Measurements from ENCODE around the gene SCAP.

The SCAP gene

GRCh38 chr3:47394140-47394870, 81.4 kb downstream of the SCAP start:
- Histone ChIP-seq H3K36me3 (ENCODE audit: control insufficient read depth in 2 of 2, insufficient read depth in 1 of 2, low read length in 2 of 2) (peaks cover 0 to 18% of the 10 kb centered on the region in 2 experiments; a peak in 1 of 3 replicates), H3K4me1 (ENCODE audit: control insufficient read depth, insufficient read depth, low read length) (peaks cover 2% of the 10 kb centered on the region; the same call in 1 of the 2 replicates), H3K27ac (ENCODE audit: extremely low read depth, low read depth, low read length) (no peak overlapping the region), H3K4me3 (ENCODE audit: low read depth, low read length) (no peak overlapping the region), H3K9me3 (ENCODE audit: control insufficient read depth, insufficient read depth, low read depth, low read length) (no peaks in the 10 kb centered on the region)
- TF ChIP-seq ZNF221 (tag by site-specific recombination; IDR thresholded peaks at IDR 0.05; ENCODE audit: borderline replicate concordance) (no peak), ZNF280D (tag by site-specific recombination; IDR thresholded peaks at IDR 0.05) (no peak), ZBTB44 (tag by site-specific recombination; IDR thresholded peaks at IDR 0.05) (no peak), ZNF529 (tag by site-specific recombination; IDR thresholded peaks at IDR 0.05; ENCODE audit: insufficient replicate concordance) (no peak), ZNF580 (tag by site-specific recombination; IDR thresholded peaks at IDR 0.05) (no peak), OSR2 (tag by site-specific recombination; IDR thresholded peaks at IDR 0.05) (no peak), ZNF211 (tag by site-specific recombination; IDR thresholded peaks at IDR 0.05; ENCODE audit: low read depth) (no peak), ZNF335 (tag by site-specific recombination; conservative IDR thresholded peaks at IDR 0.05) (no peak; the same call in 1 of the 2 replicates), ZNF114 (tag by site-specific recombination; IDR thresholded peaks at IDR 0.05) (no peak), ZNF449 (tag by site-specific recombination; IDR thresholded peaks at IDR 0.05) (no peak), ZNF555 (tag by site-specific recombination; conservative IDR thresholded peaks at IDR 0.05) (no peak), ZNF626 (tag by site-specific recombination; IDR thresholded peaks at IDR 0.05) (no peak)
- CTCF ChIA-PET, result interaction anchor here (0.9 to 1.4 kb wide), 2 partner anchors 12 to 24 kb away, joined by 3 to 4 read pairs; no protein-coding TSS in a partner anchor
- POLR2A ChIA-PET, result no interaction called here

DNA sequence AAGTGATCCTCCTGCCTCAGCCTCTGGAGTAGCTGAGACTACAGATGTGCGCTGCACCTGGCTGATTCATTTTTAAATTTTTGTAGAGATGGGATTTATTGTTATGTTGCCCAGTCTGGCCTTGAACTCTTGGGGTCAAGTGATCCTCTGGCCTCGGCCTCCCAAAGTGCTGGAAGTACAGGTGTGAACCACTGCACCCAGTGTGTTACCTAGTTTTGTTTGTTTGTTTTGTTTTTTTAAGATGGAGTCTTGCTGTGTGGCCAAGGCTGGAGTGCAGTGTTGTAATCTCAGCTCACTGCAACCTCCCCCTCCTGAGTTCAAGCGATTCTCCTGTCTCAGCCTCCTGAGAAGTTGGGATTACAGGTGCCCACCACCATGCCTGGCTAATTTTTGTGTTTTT, 82.8 kb downstream of the SCAP start:
- peaks cover 2% of the 10 kb centered on the region; the same call in 1 of the 2 replicates for H3K4me1 ChIP-seq (ENCODE audit: control insufficient read depth, insufficient read depth, low read length)
- CTCF ChIA-PET, result no interaction called here
- H3K36me3 ChIP-seq (ENCODE audit: control insufficient read depth in 2 of 2, insufficient read depth in 1 of 2, low read length in 2 of 2), result peaks cover 0 to 20% of the 10 kb centered on the region in 2 experiments; a peak in 1 of 3 replicates
- no peaks in the 10 kb centered on the region for H3K9me3 ChIP-seq (ENCODE audit: control insufficient read depth, insufficient read depth, low read depth, low read length)
- POLR2A ChIA-PET, result interaction anchor here (1.8 kb wide), 1 partner anchor 12 kb away, joined by 4 read pairs; the partner anchor contains the start of gene PTPN23
- H3K4me3 ChIP-seq (ENCODE audit: low read depth, low read length), result no peak overlapping the region
- H3K27ac ChIP-seq (ENCODE audit: extremely low read depth, low read depth, low read length), result no peak overlapping the region
- TF ChIP-seq ZNF394 (tag by site-specific recombination; IDR thresholded peaks at IDR 0.05; ENCODE audit: borderline replicate concordance) (peak; percentile 24; the same call in 1 of the 2 replicates), ZNF174 (tag by site-specific recombination; IDR thresholded peaks at IDR 0.05) (no peak), ZIC2 (tag by site-specific recombination; IDR thresholded peaks at IDR 0.05) (peak; percentile 51; the same call in 1 of the 2 replicates), ZNF18 (tag by site-specific recombination; IDR thresholded peaks at IDR 0.05) (peak; percentile 71), BCL11B (tag by site-specific recombination; IDR thresholded peaks at IDR 0.05; ENCODE audit: low read depth) (no peak)

All from HEK293 (cell line).